GM19023 (cell line): ENCODE results near the gene AVL9.
A peak's percentile ranks its signal among the peaks of the same experiment; 100 is the strongest.
"Not testable (repeated sequence)": the region's sequence is repeated elsewhere in the genome, so short reads cannot be mapped to it uniquely, and the experiment has no call there.

ENCODE experiments used
- ATAC-seq: cut with Tn5 transposase; IDR thresholded peaks from one replicate; pipeline ENCODE4 v1.9.1; 2021; ENCODE audit warnings: mild to moderate bottlenecking, moderate library complexity; ENCODE audit not compliant: unreplicated experiment

AVL9 gene

GRCh38 chr7:32495298-32496051 is at the start of gene AVL9:
Gene AVL9, plus strand, starts transcription at chr7:32495489. Its CDS starts 221 bp downstream, at chr7:32495710.
- ATAC-seq, result peak; percentile 95

GRCh38 chr7:32447218-32447617 is 48.1 kb upstream of the AVL9 start:
- no peak for ATAC-seq

GRCh38 chr7:32453341-32454011 is 41.8 kb upstream of the AVL9 start:
- ATAC-seq, result no peak

GRCh38 chr7:32458025-32458424 is 37.3 kb upstream of the AVL9 start:
- ATAC-seq, result no peak

GRCh38 chr7:32459788-32460187 is 35.5 kb upstream of the AVL9 start:
- ATAC-seq, result no peak

- no peak for ATAC-seq
Measured at GRCh38 chr7:32461484-32461883, 33.8 kb upstream of the AVL9 start.

GRCh38 chr7:32462451-32462850 is 32.8 kb upstream of the AVL9 start:
- ATAC-seq, result no peak

GRCh38 chr7:32462977-32463376 is 32.3 kb upstream of the AVL9 start:
- ATAC-seq, result no peak

GRCh38 chr7:32464641-32465416 is 30.5 kb upstream of the AVL9 start:
- ATAC-seq, result not testable (repeated sequence)

- ATAC-seq, result not testable (repeated sequence)
Measured at GRCh38 chr7:32470004-32470403, 25.3 kb upstream of the AVL9 start.

GRCh38 chr7:32470871-32471270 is 24.4 kb upstream of the AVL9 start:
- ATAC-seq, result no peak

GRCh38 chr7:32472015-32472414 is 23.3 kb upstream of the AVL9 start:
- ATAC-seq, result no peak

- ATAC-seq, result no peak
Measured at GRCh38 chr7:32474008-32474407, 21.3 kb upstream of the AVL9 start.

GRCh38 chr7:32476816-32477648 is 18.3 kb upstream of the AVL9 start:
- ATAC-seq, result no peak

- no peak for ATAC-seq
Measured at GRCh38 chr7:32477649-32477980, 17.7 kb upstream of the AVL9 start.

GRCh38 chr7:32479574-32480200 is 15.6 kb upstream of the AVL9 start:
- no peak for ATAC-seq

GRCh38 chr7:32481176-32481575 is 14.1 kb upstream of the AVL9 start:
- ATAC-seq, result no peak

- ATAC-seq, result no peak
Measured at GRCh38 chr7:32481921-32482320, 13.4 kb upstream of the AVL9 start.

- ATAC-seq, result no peak
Measured at GRCh38 chr7:32489788-32490126, 5.5 kb upstream of the AVL9 start.

GRCh38 chr7:32490127-32490796 is 5.0 kb upstream of the AVL9 start, which contains the start of gene LSM5:
Gene LSM5, minus strand, starts transcription at chr7:32490380. Its CDS starts 15 bp downstream, at chr7:32490365.
- ATAC-seq, result peak; percentile 85
